Astrocyte of the spinal cord (primary cell): ENCODE measurements around the gene LONP1.

Experiments used
- DNase-seq: peaks from one replicate; pipeline ENCODE4 v3.0.0; 2011; ENCODE audit warnings: low read depth, low spot score
- H3K4me3 ChIP-seq: 2 replicates; pipeline ENCODE4 v1.5.1; 2011; ENCODE audit warnings: low read depth, mild to moderate bottlenecking, low read length, moderate library complexity
- in situ Hi-C: cut with HindIII; loops from 2 replicates; pipeline ENCODE4 v1.10.0; 2017; ENCODE audit warnings: low sequenced_read_pairs
- TF ChIP-seq, protein P1 (sequence below): IDR thresholded peaks from 2 replicates; pipeline ENCODE4 v1.5.1; 2012; ENCODE audit warnings: low read depth, mild to moderate bottlenecking, low read length, inconsistent platforms

Gene LONP1

DNA sequence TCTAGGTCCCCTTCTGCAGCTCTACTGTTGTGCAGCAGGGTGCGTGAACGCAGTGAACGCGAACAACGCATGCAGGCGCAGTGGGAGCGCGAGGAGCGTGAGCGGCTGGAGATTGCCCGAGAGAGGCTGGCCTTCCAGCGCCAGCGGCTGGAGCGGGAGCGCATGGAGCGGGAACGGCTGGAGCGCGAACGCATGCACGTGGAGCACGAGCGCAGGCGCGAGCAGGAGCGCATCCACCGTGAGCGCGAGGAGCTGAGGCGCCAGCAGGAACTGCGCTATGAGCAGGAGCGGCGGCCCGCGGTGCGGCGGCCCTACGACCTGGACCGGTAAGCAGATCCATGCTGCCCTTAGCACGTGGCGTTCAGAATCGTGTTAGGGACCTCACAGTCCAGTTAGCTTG is 58.5 kb downstream of the LONP1 start:
- H3K4me3 ChIP-seq = no peak overlapping the region
- TF ChIP-seq, protein P1, sequence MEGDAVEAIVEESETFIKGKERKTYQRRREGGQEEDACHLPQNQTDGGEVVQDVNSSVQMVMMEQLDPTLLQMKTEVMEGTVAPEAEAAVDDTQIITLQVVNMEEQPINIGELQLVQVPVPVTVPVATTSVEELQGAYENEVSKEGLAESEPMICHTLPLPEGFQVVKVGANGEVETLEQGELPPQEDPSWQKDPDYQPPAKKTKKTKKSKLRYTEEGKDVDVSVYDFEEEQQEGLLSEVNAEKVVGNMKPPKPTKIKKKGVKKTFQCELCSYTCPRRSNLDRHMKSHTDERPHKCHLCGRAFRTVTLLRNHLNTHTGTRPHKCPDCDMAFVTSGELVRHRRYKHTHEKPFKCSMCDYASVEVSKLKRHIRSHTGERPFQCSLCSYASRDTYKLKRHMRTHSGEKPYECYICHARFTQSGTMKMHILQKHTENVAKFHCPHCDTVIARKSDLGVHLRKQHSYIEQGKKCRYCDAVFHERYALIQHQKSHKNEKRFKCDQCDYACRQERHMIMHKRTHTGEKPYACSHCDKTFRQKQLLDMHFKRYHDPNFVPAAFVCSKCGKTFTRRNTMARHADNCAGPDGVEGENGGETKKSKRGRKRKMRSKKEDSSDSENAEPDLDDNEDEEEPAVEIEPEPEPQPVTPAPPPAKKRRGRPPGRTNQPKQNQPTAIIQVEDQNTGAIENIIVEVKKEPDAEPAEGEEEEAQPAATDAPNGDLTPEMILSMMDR = no peak
- no peak for DNase-seq
- in situ Hi-C loops = no loop called here

DNA sequence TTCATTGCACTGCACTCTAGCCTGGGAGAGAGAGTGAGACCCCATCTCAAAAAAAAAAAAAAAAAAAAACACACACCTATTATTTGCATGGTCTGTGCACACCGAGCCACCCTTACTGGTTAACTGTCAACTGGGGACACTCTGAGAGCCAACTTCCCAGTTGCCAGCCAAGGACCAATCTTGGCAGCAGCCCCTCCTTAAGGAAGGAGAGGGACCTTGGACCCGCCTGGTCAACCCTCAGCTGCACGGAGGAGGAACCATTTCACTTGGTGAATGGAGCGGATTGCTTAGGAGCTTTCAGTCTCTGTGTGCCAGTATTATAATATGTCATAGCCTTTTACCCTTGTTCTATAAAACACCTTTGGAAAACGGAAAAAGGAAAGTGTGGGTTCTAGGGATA is 64.5 kb downstream of the LONP1 start:
- no peak for DNase-seq
- no peak overlapping the region for H3K4me3 ChIP-seq
- in situ Hi-C loops = no loop called here
- TF ChIP-seq, protein P1 = no peak

DNA sequence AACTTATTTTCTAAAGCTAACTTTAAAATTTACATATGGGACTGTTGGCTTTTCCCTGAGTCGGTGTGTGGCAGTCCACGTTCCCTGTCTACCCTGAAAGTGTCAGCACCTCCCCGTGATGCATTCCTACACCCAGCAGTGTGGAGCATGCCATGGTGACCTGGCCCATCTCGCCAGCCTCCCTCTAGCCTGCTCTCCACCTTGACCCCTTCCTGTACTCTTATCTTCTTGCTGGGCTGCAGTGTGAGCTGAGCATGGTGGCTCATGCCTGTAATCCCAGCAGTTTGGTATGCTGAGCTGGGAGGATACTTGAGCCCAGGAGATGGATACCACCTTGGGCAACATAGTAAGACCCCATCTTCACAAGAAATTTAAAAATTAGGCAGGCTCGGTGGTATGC is 65.0 kb downstream of the LONP1 start:
- no peak for DNase-seq
- in situ Hi-C loops = no loop called here
- H3K4me3 ChIP-seq = no peak overlapping the region
- TF ChIP-seq, protein P1 = no peak

DNA sequence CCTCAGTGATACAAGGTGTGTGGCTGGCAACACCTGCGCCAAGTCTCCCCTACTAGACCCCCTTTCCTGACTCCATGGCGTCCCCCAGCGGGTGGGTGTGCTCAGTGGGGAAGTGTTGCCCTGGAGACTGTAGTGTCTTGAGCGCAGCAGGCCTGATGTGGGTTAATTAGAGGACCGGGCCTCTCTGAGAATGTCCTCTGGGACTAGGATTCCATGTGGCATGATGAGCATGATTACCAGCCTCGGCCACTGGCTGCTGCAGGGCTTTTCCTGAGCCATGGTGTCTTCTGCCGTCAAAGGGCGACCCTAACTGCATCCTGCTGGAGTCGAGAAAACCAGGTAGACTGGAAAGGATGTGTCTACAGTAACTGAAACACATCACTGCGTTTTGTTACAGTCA is 67.7 kb downstream of the LONP1 start:
- DNase-seq = no peak
- in situ Hi-C loops = no loop called here
- H3K4me3 ChIP-seq = no peak overlapping the region

DNA sequence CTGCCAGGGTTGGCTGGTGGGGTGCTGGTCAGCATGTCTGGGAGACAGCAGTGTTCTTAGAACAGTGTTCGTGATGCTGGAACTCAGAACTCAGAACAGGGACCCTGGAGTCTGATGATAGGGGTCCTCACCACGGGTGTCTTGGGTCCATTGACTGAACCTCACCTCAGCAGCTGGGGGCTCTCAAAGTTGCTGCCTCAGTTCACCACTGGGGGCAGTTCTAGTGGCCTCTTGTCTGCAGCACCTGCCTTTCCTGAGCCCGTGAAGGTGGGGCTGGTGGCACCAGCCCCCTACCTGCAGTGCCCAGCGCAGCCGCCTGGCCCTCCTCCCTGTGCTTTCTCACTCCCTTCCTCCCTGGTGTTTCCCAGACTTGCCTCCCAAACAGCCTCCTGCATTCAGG is 68.6 kb downstream of the LONP1 start:
- DNase-seq = no peak
- TF ChIP-seq, protein P1 = no peak
- in situ Hi-C loops = no loop called here
- H3K4me3 ChIP-seq = no peak overlapping the region

More for the DNA sequence above, 67.7 kb downstream of the LONP1 start:
- TF ChIP-seq, protein P1 = no peak

DNA sequence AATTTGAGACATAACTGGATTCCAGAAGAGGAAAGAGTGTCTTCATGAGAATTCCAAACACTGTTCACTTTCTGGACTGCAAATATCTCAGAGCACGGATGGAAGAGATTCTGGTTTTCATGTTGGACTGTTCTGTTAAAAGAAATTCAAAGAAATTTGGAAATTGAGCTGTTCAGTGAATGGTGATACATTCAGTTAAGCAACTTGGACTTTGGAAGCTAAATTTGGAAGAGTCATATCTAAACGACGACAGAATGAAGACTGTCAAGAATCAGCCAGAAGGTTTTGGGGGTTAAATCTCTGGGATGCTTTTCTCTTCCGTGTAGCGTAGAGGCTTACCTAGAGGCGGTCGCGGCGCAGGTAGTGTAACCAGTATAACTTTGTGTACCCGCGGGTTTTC is 71.5 kb downstream of the LONP1 start:
- TF ChIP-seq, protein P1 = no peak
- H3K4me3 ChIP-seq = no peak overlapping the region
- DNase-seq = no peak
- in situ Hi-C loops = no loop called here

DNA sequence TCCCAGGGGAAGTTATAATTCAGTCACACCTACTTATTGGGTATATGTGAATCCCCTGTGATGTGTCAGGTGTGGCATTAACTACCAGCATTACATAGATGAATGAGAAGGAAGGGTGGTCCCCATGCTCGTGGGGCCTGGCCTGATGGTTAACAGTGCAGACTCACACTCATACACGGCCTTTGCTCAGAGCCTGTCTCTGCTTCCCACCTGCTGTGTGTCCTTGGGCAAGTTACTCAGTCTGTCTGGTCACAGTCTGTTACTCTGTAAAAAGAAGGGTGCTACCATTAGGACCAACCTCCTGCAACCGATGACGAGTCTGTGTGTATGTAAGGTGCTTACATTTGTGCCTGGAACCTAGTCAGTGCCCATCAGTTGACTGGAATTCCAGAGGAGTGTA is 73.2 kb downstream of the LONP1 start:
- no peak for DNase-seq
- in situ Hi-C loops = no loop called here
- no peak overlapping the region for H3K4me3 ChIP-seq
- TF ChIP-seq, protein P1 = no peak
